GM23338 (cell line): ENCODE results near the gene DDX31. TPM values are rescaled to one million over a fixed set of nuclear protein-coding genes. Genes with fewer than 3 reads are reported as not detected.

ENCODE experiments used
- ATAC-seq: fragments of 200-7000 bp; cut with Tn5 transposase; 3 replicates; pipeline ENCODE4 v1.9.1; 2020
- DNase-seq: peaks from one replicate; pipeline ENCODE4 v3.0.0-alpha.2; 2015; ENCODE audit warnings: low spot score
- H2AFZ ChIP-seq: fragments of 200-600 bp; sonication (generic); 2 replicates; pipeline ENCODE4 v1.8.0; 2016; ENCODE audit warnings: antibody characterized with exemption, mild to moderate bottlenecking, moderate library complexity
- H3F3A ChIP-seq: fragments of 200-600 bp; sonication (generic); replicated peaks from 2 replicates; pipeline ENCODE4 v1.8.0; 2017; ENCODE audit warnings: antibody characterized with exemption, mixed run types, low read depth
- H3K27ac ChIP-seq: fragments of 200-600 bp; sonication (generic); 2 replicates; pipeline ENCODE4 v1.6.1; 2016; ENCODE audit warnings: low read depth
- H3K27me3 ChIP-seq: fragments of 200-600 bp; sonication (generic); 2 replicates; pipeline ENCODE4 v1.8.0; 2016; ENCODE audit warnings: mild to moderate bottlenecking, mixed run types, moderate library complexity; ENCODE audit not compliant: insufficient read depth
- H3K36me3 ChIP-seq: fragments of 200-600 bp; sonication (generic); 2 replicates; pipeline ENCODE4 v1.8.0; 2016; ENCODE audit warnings: mild to moderate bottlenecking; ENCODE audit not compliant: insufficient read depth
- H3K4me1 ChIP-seq: fragments of 200-600 bp; sonication (generic); 2 replicates; pipeline ENCODE4 v1.8.0; 2016; ENCODE audit warnings: mild to moderate bottlenecking, moderate library complexity; ENCODE audit not compliant: insufficient read depth
- H3K4me2 ChIP-seq: fragments of 200-600 bp; sonication (generic); 2 replicates; pipeline ENCODE4 v1.7.1; 2017; ENCODE audit warnings: mixed run types
- H3K4me3 ChIP-seq: fragments of 200-600 bp; sonication (generic); 2 replicates; pipeline ENCODE4 v1.6.1; 2016; ENCODE audit warnings: mixed run types
- H3K79me2 ChIP-seq: fragments of 200-600 bp; sonication (generic); replicated peaks from 2 replicates; pipeline ENCODE4 v1.8.0; 2017; ENCODE audit warnings: mild to moderate bottlenecking; ENCODE audit not compliant: insufficient read depth
- H3K9me2 ChIP-seq: fragments of 200-600 bp; sonication (generic); 2 replicates; pipeline ENCODE4 v1.8.0; 2017; ENCODE audit not compliant: insufficient read depth
- H4K20me1 ChIP-seq: fragments of 200-600 bp; sonication (generic); replicated peaks from 2 replicates; pipeline ENCODE4 v1.8.0; 2017; ENCODE audit warnings: mild to moderate bottlenecking; ENCODE audit not compliant: insufficient read depth
- H3K27ac Mint-ChIP-seq: 2 replicates; pipeline ENCODE4 v1.8.0; 2020; ENCODE audit warnings: inconsistent platforms, mild to moderate bottlenecking, moderate library complexity, mixed read lengths
- H3K27me3 Mint-ChIP-seq: 3 replicates; pipeline ENCODE4 v1.8.0; 2022; ENCODE audit warnings: low read depth, mild to moderate bottlenecking, moderate library complexity, mixed read lengths, inconsistent platforms; ENCODE audit not compliant: insufficient read depth, poor library complexity
- H3K36me3 Mint-ChIP-seq: 3 replicates; pipeline ENCODE4 v1.8.0; 2021; ENCODE audit warnings: low read depth, mild to moderate bottlenecking, inconsistent platforms, moderate library complexity, mixed read lengths
- H3K4me1 Mint-ChIP-seq: 3 replicates; pipeline ENCODE4 v1.8.0; 2020; ENCODE audit warnings: mild to moderate bottlenecking, inconsistent platforms, mixed read lengths
- H3K4me3 Mint-ChIP-seq: 3 replicates; pipeline ENCODE4 v1.8.0; 2021; ENCODE audit warnings: moderate library complexity, mild to moderate bottlenecking, inconsistent platforms, mixed read lengths
- H3K9me3 Mint-ChIP-seq: 3 replicates; pipeline ENCODE4 v1.8.0; 2020; ENCODE audit warnings: moderate library complexity, mild to moderate bottlenecking, inconsistent platforms, mixed read lengths
- CREB1 ChIP-seq: fragments of 250-450 bp; sonication (Bioruptor Pico); IDR thresholded peaks from 2 replicates; pipeline ENCODE4 v1.5.0; 2020; ENCODE audit warnings: low read depth, mild to moderate bottlenecking, moderate library complexity
- CTCF ChIP-seq, 2 experiments: fragments of 200-600 bp in 1 of 2; sonication (generic) in 1 of 2; conservative IDR thresholded peaks; 2 replicates each; pipeline versions ENCODE4 v1.5.1 to v1.6.1; 2016 to 2017; ENCODE audit warnings: antibody characterized with exemption in 2 of 2, low read depth in 2 of 2, mild to moderate bottlenecking in 2 of 2, moderate library complexity in 1 of 2
- ETS1 ChIP-seq: IDR thresholded peaks from 2 replicates; pipeline ENCODE4 v1.6.1; 2016; ENCODE audit warnings: antibody characterized with exemption
- JUNB ChIP-seq: IDR thresholded peaks from one replicate; pipeline ENCODE4 v1.6.1; 2016; ENCODE audit warnings: antibody characterized with exemption; ENCODE audit not compliant: unreplicated experiment
- POLR2AphosphoS5 ChIP-seq: IDR thresholded peaks from 2 replicates; pipeline ENCODE4 v1.6.1; 2016; ENCODE audit warnings: antibody characterized with exemption, low read depth
- REST ChIP-seq: IDR thresholded peaks from one replicate; pipeline ENCODE4 v1.6.1; 2018; ENCODE audit warnings: antibody characterized with exemption; ENCODE audit not compliant: unreplicated experiment
- ZNF462 ChIP-seq: fragments of 250-450 bp; sonication (Bioruptor Pico); IDR thresholded peaks from 2 replicates; pipeline ENCODE4 v1.5.0; 2020; ENCODE audit warnings: mild to moderate bottlenecking, moderate library complexity
- polyA plus RNA-seq: library from polyadenylated mRNA; unstranded; fragments of >200 nt; fragmentation: Nextera tagmentation; extraction: Ambion mirVana; gene quantifications from 2 replicates; pipeline ENCODE4 v1.2.1, GENCODE V29; 2016
- total RNA-seq: library from RNA; depleted of rRNA; stranded (reverse); fragments of >200 nt; shearing (Covaris generic); gene quantifications from 2 replicates; pipeline ENCODE4 v1.2.3, GENCODE V29; 2014

DDX31 gene
- total and polyA plus RNA-seq, 2 experiments from 2014 or later = 14.8 to 23.5 TPM

- no peak for TF ChIP-seq CTCF (conservative IDR thresholded peaks at IDR 0.05; ENCODE audit: low read depth in 2 of 2)
These were observed 60.6 kb downstream of the DDX31 start (continued) for GRCh38 chr9:132609184-132609583.

GRCh38 chr9:132606066-132606465 is 63.7 kb downstream of the DDX31 start:
- no peak overlapping the region for H3K4me3 ChIP-seq
- H3K9me2 ChIP-seq = no peaks in the 10 kb centered on the region
- no peak for DNase-seq
- H3K27me3 Mint-ChIP-seq = peaks cover 8% of the 10 kb centered on the region
- no peak for ATAC-seq
- no peaks in the 10 kb centered on the region for H3K27me3 ChIP-seq
- peaks cover 2% of the 10 kb centered on the region; the same call in 2 of the 3 replicates for H3K4me1 Mint-ChIP-seq
- H3K4me1 ChIP-seq = no peaks in the 10 kb centered on the region
- no peaks in the 10 kb centered on the region for H3F3A ChIP-seq
- H3K79me2 ChIP-seq = no peaks in the 10 kb centered on the region
- H3K27ac Mint-ChIP-seq = peak overlapping the region; percentile 35; the same call in 1 of the 2 replicates
- no peaks in the 10 kb centered on the region for H3K9me3 Mint-ChIP-seq
- no peak overlapping the region for H3K4me3 Mint-ChIP-seq
- no peak for TF ChIP-seq POLR2AphosphoS5
- no peak for TF ChIP-seq CREB1 (CRISPR knock-in tag)
- TF ChIP-seq REST = no peak
- no peak for TF ChIP-seq ZNF462 (CRISPR knock-in tag)
- no peak for TF ChIP-seq JUNB
- no peak for TF ChIP-seq CTCF (conservative IDR thresholded peaks at IDR 0.05; ENCODE audit: low read depth in 2 of 2)
- no peak for TF ChIP-seq ETS1
- H2AFZ ChIP-seq = no peak overlapping the region
- H3K36me3 ChIP-seq = peaks cover 5% of the 10 kb centered on the region; the same call in 1 of the 2 replicates
- H4K20me1 ChIP-seq = peaks cover 6% of the 10 kb centered on the region
- H3K36me3 Mint-ChIP-seq = peaks cover 45% of the 10 kb centered on the region
- no peak overlapping the region for H3K4me2 ChIP-seq
- H3K27ac ChIP-seq = no peak overlapping the region
